H1 (cell line): ENCODE results near the gene KLHL17. TPM values are rescaled to one million over a fixed set of nuclear protein-coding genes. Genes with fewer than 3 reads are reported as not detected.
A peak's percentile ranks its signal among the peaks of the same experiment; 100 is the strongest.

Source experiments
- CTCF ChIA-PET: fragments of 300-600 bp; sonication (Branson Sonifier 250); formaldehyde crosslinking; loops from one replicate; lab custom pipeline; 2021; ENCODE audit not compliant: partially characterized antibody; lab: Charles Lee
- POLR2A ChIA-PET: fragments of 300-600 bp; sonication (Branson Sonifier 250); formaldehyde crosslinking; loops from one replicate; lab custom pipeline; 2021; ENCODE audit warnings: inconsistent platforms; ENCODE audit not compliant: partially characterized antibody; lab: Charles Lee
- DNase-seq, 2 experiments: peaks; one replicate each; pipeline versions ENCODE4 v3.0.0 to v3.0.0-alpha.2; 2010 to 2022; ENCODE audit warnings: low spot score in 2 of 2, low read depth in 1 of 2, mixed read lengths in 1 of 2
- FAIRE-seq: peaks from 2 replicates; lab custom pipeline; 2011; peaks lifted over from hg19 to GRCh38; lab: Jason Lieb, UNC
- H2AFZ ChIP-seq: 2 replicates; pipeline ENCODE4 v1.8.1; 2012; ENCODE audit warnings: low read length, inconsistent platforms
- H2AK5ac ChIP-seq: 2 replicates; pipeline ENCODE4 v1.6.1; 2013; ENCODE audit warnings: low read depth, low read length
- H2BK120ac ChIP-seq: replicated peaks from 2 replicates; pipeline ENCODE3; 2013; ENCODE audit warnings: low read depth, low read length, inconsistent platforms
- H2BK12ac ChIP-seq: 2 replicates; pipeline ENCODE4 v1.6.1; 2013; ENCODE audit warnings: low read depth, low read length
- H2BK15ac ChIP-seq: 2 replicates; pipeline ENCODE4 v1.6.1; 2013; ENCODE audit warnings: low read length
- H2BK20ac ChIP-seq: 2 replicates; pipeline ENCODE4 v1.6.1; 2013; ENCODE audit warnings: low read length
- H2BK5ac ChIP-seq: 2 replicates; pipeline ENCODE4 v1.6.1; 2013; ENCODE audit warnings: low read depth, low read length
- H3K14ac ChIP-seq: 2 replicates; pipeline ENCODE4 v1.6.1; 2013; ENCODE audit warnings: inconsistent platforms; ENCODE audit not compliant: insufficient read length
- H3K18ac ChIP-seq: 2 replicates; pipeline ENCODE4 v1.6.1; 2013; ENCODE audit warnings: low read length; ENCODE audit errors: extremely low read depth
- H3K23ac ChIP-seq: 2 replicates; pipeline ENCODE4 v1.6.1; 2013; ENCODE audit warnings: inconsistent platforms; ENCODE audit not compliant: insufficient read length
- H3K23me2 ChIP-seq: 2 replicates; pipeline ENCODE4 v1.6.1; 2013; ENCODE audit warnings: low read depth, low read length
- H3K27ac ChIP-seq: 2 replicates; pipeline ENCODE4 v1.6.1; 2011; ENCODE audit warnings: low read depth, low read length, inconsistent platforms
- H3K27me3 ChIP-seq, 4 experiments: replicated peaks in 1 of 4; 1 replicate in 1 of 4; 2 replicates in 3 of 4; pipeline versions ENCODE4 v1.6.1 to v1.8.1; 2011 to 2013; ENCODE audit warnings: low read length in 3 of 4, mild to moderate bottlenecking in 3 of 4, inconsistent platforms in 2 of 4, mixed read lengths in 2 of 4, moderate library complexity in 1 of 4; ENCODE audit not compliant: control insufficient read depth in 3 of 4, insufficient read depth in 3 of 4; ENCODE audit errors: extremely low read depth in 1 of 4
- H3K36me3 ChIP-seq, 4 experiments: 2 replicates each; pipeline versions ENCODE4 v1.6.1 to v1.8.1; 2011 to 2013; ENCODE audit warnings: mild to moderate bottlenecking in 4 of 4, low read length in 3 of 4, moderate library complexity in 2 of 4, control low read depth in 1 of 4, inconsistent platforms in 1 of 4; ENCODE audit not compliant: insufficient read depth in 4 of 4, control insufficient read depth in 2 of 4
- H3K4ac ChIP-seq: replicated peaks from 2 replicates; pipeline ENCODE3; 2013; ENCODE audit warnings: low read length, low read depth, mixed read lengths, inconsistent platforms; ENCODE audit not compliant: insufficient read length
- H3K4me1 ChIP-seq, 4 experiments: replicated peaks in 1 of 4; 1 replicate in 1 of 4; 2 replicates in 3 of 4; pipeline versions ENCODE4 v1.6.1 to v1.8.1; 2011 to 2013; ENCODE audit warnings: low read length in 3 of 4, inconsistent platforms in 2 of 4, mixed read lengths in 1 of 4; ENCODE audit not compliant: insufficient read depth in 4 of 4, control insufficient read depth in 3 of 4
- H3K4me2 ChIP-seq, 2 experiments: 2 replicates each; pipeline versions ENCODE4 v1.6.1 to v1.8.1; 2011 to 2013; ENCODE audit warnings: low read depth in 2 of 2, low read length in 2 of 2, control low read depth in 1 of 2, inconsistent platforms in 1 of 2, mild to moderate bottlenecking in 1 of 2; ENCODE audit not compliant: insufficient read depth in 1 of 2
- H3K4me3 ChIP-seq, 4 experiments: fragments of 200-600, 300-600 bp in 1 of 4; sonication (generic), shearing (Covaris generic), sonication (Bioruptor Twin) in 1 of 4; 2 replicates each; pipeline versions ENCODE4 v1.5.1 to v1.8.1; 2011 to 2016; ENCODE audit warnings: low read length in 4 of 4, low read depth in 3 of 4, control low read depth in 2 of 4, inconsistent platforms in 2 of 4, mild to moderate bottlenecking in 2 of 4, mixed read lengths in 1 of 4, moderate library complexity in 1 of 4; ENCODE audit not compliant: insufficient read depth in 2 of 4; ENCODE audit errors: extremely low read depth in 1 of 4
- H3K56ac ChIP-seq: replicated peaks from 2 replicates; pipeline ENCODE3; 2013; ENCODE audit warnings: low read depth, mild to moderate bottlenecking, mixed read lengths, low read length, inconsistent platforms; ENCODE audit not compliant: insufficient read length
- H3K79me1 ChIP-seq: 2 replicates; pipeline ENCODE4 v1.6.1; 2013; ENCODE audit warnings: low read depth, low read length, control low read depth
- H3K79me2 ChIP-seq, 2 experiments: 2 replicates each; pipeline versions ENCODE4 v1.6.1 to v1.8.1; 2012 to 2013; ENCODE audit warnings: low read length in 2 of 2, mild to moderate bottlenecking in 2 of 2, inconsistent platforms in 1 of 2; ENCODE audit not compliant: insufficient read depth in 2 of 2, control insufficient read depth in 1 of 2
- H3K9ac ChIP-seq, 4 experiments: replicated peaks in 1 of 4; 1 replicate in 1 of 4; 2 replicates in 3 of 4; pipeline versions ENCODE4 v1.6.1 to v1.8.1; 2011 to 2013; ENCODE audit warnings: low read depth in 3 of 4, low read length in 3 of 4, control low read depth in 2 of 4, mild to moderate bottlenecking in 2 of 4, moderate library complexity in 2 of 4, inconsistent platforms in 1 of 4; ENCODE audit errors: extremely low read depth in 1 of 4
- H3K9me3 ChIP-seq, 2 experiments: 2 replicates each; pipeline versions ENCODE4 v1.6.1 to v1.8.1; 2012 to 2013; ENCODE audit warnings: mild to moderate bottlenecking in 2 of 2, moderate library complexity in 2 of 2, control low read depth in 1 of 2, inconsistent platforms in 1 of 2, low read depth in 1 of 2, low read length in 1 of 2, mixed read lengths in 1 of 2; ENCODE audit not compliant: insufficient read depth in 2 of 2
- H4K20me1 ChIP-seq, 2 experiments: replicated peaks in 1 of 2; 2 replicates each; pipeline versions ENCODE3 to v1.8.1; 2011 to 2013; ENCODE audit warnings: inconsistent platforms in 2 of 2, low read length in 2 of 2, mild to moderate bottlenecking in 1 of 2; ENCODE audit not compliant: insufficient read depth in 2 of 2, control insufficient read depth in 1 of 2
- H4K5ac ChIP-seq: 2 replicates; pipeline ENCODE4 v1.6.1; 2013; ENCODE audit warnings: low read length, low read depth, mixed read lengths, inconsistent platforms; ENCODE audit not compliant: insufficient read length
- H4K8ac ChIP-seq: 2 replicates; pipeline ENCODE4 v1.8.0; 2013; ENCODE audit warnings: mild to moderate bottlenecking, moderate library complexity, low read length, inconsistent platforms; ENCODE audit not compliant: insufficient read depth; ENCODE audit errors: extremely low read depth
- H4K91ac ChIP-seq: replicated peaks from 2 replicates; pipeline ENCODE3; 2013; ENCODE audit warnings: low read length, mixed read lengths, inconsistent platforms; ENCODE audit not compliant: insufficient read length
- BCL11A ChIP-seq, 2 experiments: IDR thresholded peaks; one replicate each; pipeline ENCODE4 v1.6.1; 2011; ENCODE audit warnings: low read depth in 2 of 2, low read length in 2 of 2, mild to moderate bottlenecking in 2 of 2
- MAFK ChIP-seq: IDR thresholded peaks from 2 replicates; pipeline ENCODE4 v1.6.1; 2012; ENCODE audit warnings: low read depth, mild to moderate bottlenecking, improper control_type of control experiment, low read length
- WGBS, 2 experiments: shearing (Covaris generic) in 1 of 2; methylation state at CpG; one replicate each; pipeline versions ENCODE4 v1.1.6 to v1.1.7; 2013 to 2015; ENCODE audit warnings: low lambda C conversion rate in 2 of 2, mixed read lengths in 2 of 2, inconsistent platforms in 1 of 2, low coverage in 1 of 2, missing lambda C conversion rate in 1 of 2; ENCODE audit not compliant: insufficient replicate concordance in 2 of 2, insufficient coverage in 1 of 2, insufficient read length in 1 of 2; ENCODE audit errors: extremely low coverage in 1 of 2, missing lambda C conversion rate in 1 of 2; 5-methylcytosine and 5-hydroxymethylcytosine counted together
- polyA plus RNA-seq, 7 experiments: library from polyadenylated mRNA; depleted of rRNA in 3 of 7; stranded (reverse) in 5 of 7; unstranded in 2 of 7; fragments of >200 nt in 5 of 7; fragments of 200-250 nt in 2 of 7; gene quantifications; 1 replicate in 5 of 7; 2 replicates in 1 of 7; 4 replicates in 1 of 7; pipeline versions ENCODE4 v1.2.1 to v1.2.3, GENCODE V29; 2011 to 2013; ENCODE audit warnings: missing spikeins in 2 of 7, mixed read lengths in 2 of 7
- total RNA-seq: library from RNA; stranded (reverse); fragmentation: NEBNext Ultra II Directional; extraction: Animal tissue kit (Norgen Biotek cat#: 25700); gene quantifications from 2 replicates; pipeline ENCODE4 v1.2.1, GENCODE V29; 2021
- TF ChIP-seq, protein P1 (sequence below): IDR thresholded peaks from 2 replicates; pipeline ENCODE4 v1.6.1; 2012; ENCODE audit warnings: inconsistent platforms

Gene KLHL17
- total and polyA plus RNA-seq, 2 of the 8 experiments (the other 6 are each of a cell fraction or from before 2014, with no cell fraction given) = 32.6 to 36.1 TPM

GRCh38 chr1:962381-963300, 2.3 kb downstream of the KLHL17 start:
- Histone ChIP-seq H3K9ac (no peak overlapping the region), H3K79me1 (peaks cover 6% of the 10 kb centered on the region), H3K79me2 (peaks cover 0 to 11% of the 10 kb centered on the region in 2 experiments; a peak in 3 of 4 replicates), H3K36me3 (peaks cover 0 to 19% (median 10%) of the 10 kb centered on the region in 4 experiments; a peak in 7 of 8 replicates), H3K4me2 (no peak overlapping the region; a peak in 1 of 4 replicates), H4K20me1 (peaks cover 5 to 31% of the 10 kb centered on the region in 2 experiments), H3K14ac (no peak overlapping the region), H3K18ac (no peak overlapping the region), H3K4me1 (peaks cover 0 to 11% (median 7%) of the 10 kb centered on the region in 4 experiments; a peak in 5 of 7 replicates), H3K23me2 (peaks cover 18% of the 10 kb centered on the region), H2BK12ac (no peak overlapping the region), H3K56ac (no peak overlapping the region), H3K27ac (no peak overlapping the region), H2BK5ac (no peak overlapping the region), H2BK20ac (no peak overlapping the region), H3K4ac (no peak overlapping the region), H4K8ac (peak overlapping the region; percentile 51; the same call in 1 of the 2 replicates), H4K91ac (no peak overlapping the region), H2BK120ac (no peak overlapping the region), H2AFZ (no peak overlapping the region), H2BK15ac (no peak overlapping the region), H3K9me3 (no peaks in the 10 kb centered on the region; a peak in 1 of 4 replicates), H2AK5ac (no peak overlapping the region), H4K5ac (no peak overlapping the region), H3K27me3 (peaks cover 12 to 43% (median 33%) of the 10 kb centered on the region in 4 experiments), H3K4me3 (no peak overlapping the region), H3K23ac (no peak overlapping the region)
- POLR2A ChIA-PET = interaction anchor here (1.2 kb wide), 1 partner anchor 8 kb away, joined by 5 read pairs; no protein-coding TSS in a partner anchor
- TF ChIP-seq MAFK = no peak
- TF ChIP-seq BCL11A (IDR thresholded peaks at IDR 0.05; ENCODE audit: low read depth in 2 of 2, low read length in 2 of 2) = no peak
- TF ChIP-seq, protein P1, sequence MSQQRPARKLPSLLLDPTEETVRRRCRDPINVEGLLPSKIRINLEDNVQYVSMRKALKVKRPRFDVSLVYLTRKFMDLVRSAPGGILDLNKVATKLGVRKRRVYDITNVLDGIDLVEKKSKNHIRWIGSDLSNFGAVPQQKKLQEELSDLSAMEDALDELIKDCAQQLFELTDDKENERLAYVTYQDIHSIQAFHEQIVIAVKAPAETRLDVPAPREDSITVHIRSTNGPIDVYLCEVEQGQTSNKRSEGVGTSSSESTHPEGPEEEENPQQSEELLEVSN = no peak
- FAIRE-seq = no peak
- CTCF ChIA-PET = interaction anchor here (1.0 to 2.8 kb wide), 4 partner anchors 11 to 78 kb away, joined by 3 to 9 read pairs (median 6); no protein-coding TSS in a partner anchor
- DNase-seq = no peak
- WGBS, 2 experiments = 93% methylated on average over 48 of the region's 57 CpGs; no CpG with 5 or more reads in 1 of the 2 experiments
